ENCODE data around the gene RAF1. TPM values are rescaled to one million over a fixed set of nuclear protein-coding genes. Genes with fewer than 3 reads are reported as not detected.

RAF1 gene
- total and polyA plus RNA-seq, 2 of the 8 experiments (the other 6 are each of a cell fraction or from before 2014, with no cell fraction given): 103 to 118 TPM

DNA sequence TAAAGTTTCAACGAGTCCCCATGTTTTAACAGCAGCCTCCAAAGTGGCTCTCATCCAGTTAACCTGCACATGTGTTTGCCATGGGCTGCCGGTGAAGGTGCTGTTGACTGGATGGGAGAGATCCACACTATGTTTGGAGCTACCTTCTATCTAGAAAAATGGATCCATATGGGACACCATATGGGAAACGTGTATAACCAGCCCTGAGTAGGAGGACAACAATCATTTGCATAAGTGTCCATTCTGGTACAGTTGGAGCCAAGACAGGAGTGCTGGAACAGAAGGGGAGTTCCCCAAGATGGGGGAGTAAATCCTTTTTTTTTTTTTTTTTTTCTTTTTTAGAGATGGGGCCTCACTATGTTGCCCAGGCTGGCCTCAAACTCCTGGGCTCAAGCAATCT is 70.4 kb downstream of the RAF1 start:
- Histone ChIP-seq H3K36me3 (ENCODE audit: control insufficient read depth in 2 of 4, insufficient read depth in 4 of 4, low read length in 3 of 4) (peaks cover 11 to 65% (median 44%) of the 10 kb centered on the region in 4 experiments; a peak in 7 of 8 replicates), H3K79me2 (ENCODE audit: control insufficient read depth in 1 of 2, insufficient read depth in 2 of 2, low read length in 2 of 2) (no peaks in the 10 kb centered on the region), H2BK20ac (ENCODE audit: low read length) (no peak overlapping the region), H3K9me3 (ENCODE audit: insufficient read depth in 2 of 2, low read depth in 1 of 2, low read length in 1 of 2) (no peaks in the 10 kb centered on the region), H2AK5ac (ENCODE audit: low read depth, low read length) (no peak overlapping the region), H3K27ac (ENCODE audit: low read depth, low read length) (no peak overlapping the region), H3K56ac (replicated peaks; ENCODE audit: insufficient read length, low read depth, low read length) (no peak overlapping the region), H3K4me3 (ENCODE audit: extremely low read depth in 1 of 4, insufficient read depth in 2 of 4, low read depth in 3 of 4, low read length in 4 of 4) (no peak overlapping the region), H2BK12ac (ENCODE audit: low read depth, low read length) (no peak overlapping the region), H3K9ac (replicated peaks in 1 of 4; ENCODE audit: extremely low read depth in 1 of 4, low read depth in 3 of 4, low read length in 3 of 4) (no peak overlapping the region), H3K4ac (replicated peaks; ENCODE audit: insufficient read length, low read depth, low read length) (no peak overlapping the region), H2BK15ac (ENCODE audit: low read length) (no peak overlapping the region), H3K4me2 (ENCODE audit: insufficient read depth in 1 of 2, low read depth in 2 of 2, low read length in 2 of 2) (no peak overlapping the region), H3K23ac (ENCODE audit: insufficient read length) (no peak overlapping the region), H4K20me1 (replicated peaks in 1 of 2; ENCODE audit: control insufficient read depth in 1 of 2, insufficient read depth in 2 of 2, low read length in 2 of 2) (peaks cover 0 to 5% of the 10 kb centered on the region in 2 experiments), H4K91ac (replicated peaks; ENCODE audit: insufficient read length, low read length) (no peak overlapping the region), H3K18ac (ENCODE audit: extremely low read depth, low read length) (no peak overlapping the region), H2BK120ac (replicated peaks; ENCODE audit: low read depth, low read length) (no peak overlapping the region), H3K79me1 (ENCODE audit: low read depth, low read length) (no peaks in the 10 kb centered on the region; the same call in 1 of the 2 replicates), H2AFZ (ENCODE audit: low read length) (no peak overlapping the region), H3K4me1 (replicated peaks in 1 of 4; ENCODE audit: control insufficient read depth in 3 of 4, insufficient read depth in 4 of 4, low read length in 3 of 4) (no peaks in the 10 kb centered on the region), H3K23me2 (ENCODE audit: low read depth, low read length) (no peaks in the 10 kb centered on the region), H2BK5ac (ENCODE audit: low read depth, low read length) (no peak overlapping the region), H3K14ac (ENCODE audit: insufficient read length) (no peak overlapping the region), H4K8ac (ENCODE audit: extremely low read depth, insufficient read depth, low read length) (no peak overlapping the region), H3K27me3 (replicated peaks in 1 of 4; ENCODE audit: control insufficient read depth in 3 of 4, extremely low read depth in 1 of 4, insufficient read depth in 3 of 4, low read length in 3 of 4) (no peaks in the 10 kb centered on the region), H4K5ac (ENCODE audit: insufficient read length, low read depth, low read length) (no peak overlapping the region)
- POLR2A ChIA-PET (ENCODE audit: partially characterized antibody): interaction anchor here (0.9 to 1.1 kb wide), 2 partner anchors 10 to 15 kb away, joined by 3 to 4 read pairs; no protein-coding TSS in a partner anchor
- no peak for DNase-seq (ENCODE audit: low read depth in 1 of 2, low spot score in 2 of 2)
- FAIRE-seq: no peak
- 94% methylated on average over 3 of the region's 3 CpGs; no CpG with 5 or more reads in 1 of the 2 experiments for WGBS, 2 experiments (ENCODE audit: extremely low coverage in 1 of 2, insufficient coverage in 1 of 2, insufficient read length in 1 of 2, insufficient replicate concordance in 2 of 2, low coverage in 1 of 2, low lambda C conversion rate in 2 of 2, missing lambda C conversion rate in 1 of 2)
- no peak for TF ChIP-seq FOSL1 (IDR thresholded peaks at IDR 0.05; ENCODE audit: insufficient read depth, low read depth, low read length)
- TF ChIP-seq MAFK (IDR thresholded peaks at IDR 0.05; ENCODE audit: low read depth, low read length): no peak
- TF ChIP-seq, protein P1, sequence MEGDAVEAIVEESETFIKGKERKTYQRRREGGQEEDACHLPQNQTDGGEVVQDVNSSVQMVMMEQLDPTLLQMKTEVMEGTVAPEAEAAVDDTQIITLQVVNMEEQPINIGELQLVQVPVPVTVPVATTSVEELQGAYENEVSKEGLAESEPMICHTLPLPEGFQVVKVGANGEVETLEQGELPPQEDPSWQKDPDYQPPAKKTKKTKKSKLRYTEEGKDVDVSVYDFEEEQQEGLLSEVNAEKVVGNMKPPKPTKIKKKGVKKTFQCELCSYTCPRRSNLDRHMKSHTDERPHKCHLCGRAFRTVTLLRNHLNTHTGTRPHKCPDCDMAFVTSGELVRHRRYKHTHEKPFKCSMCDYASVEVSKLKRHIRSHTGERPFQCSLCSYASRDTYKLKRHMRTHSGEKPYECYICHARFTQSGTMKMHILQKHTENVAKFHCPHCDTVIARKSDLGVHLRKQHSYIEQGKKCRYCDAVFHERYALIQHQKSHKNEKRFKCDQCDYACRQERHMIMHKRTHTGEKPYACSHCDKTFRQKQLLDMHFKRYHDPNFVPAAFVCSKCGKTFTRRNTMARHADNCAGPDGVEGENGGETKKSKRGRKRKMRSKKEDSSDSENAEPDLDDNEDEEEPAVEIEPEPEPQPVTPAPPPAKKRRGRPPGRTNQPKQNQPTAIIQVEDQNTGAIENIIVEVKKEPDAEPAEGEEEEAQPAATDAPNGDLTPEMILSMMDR (IDR thresholded peaks at IDR 0.05; ENCODE audit: control extremely low read depth in 1 of 3, insufficient read depth in 1 of 3, low read depth in 1 of 3, low read length in 3 of 3): no peak
- TF ChIP-seq JUN (IDR thresholded peaks at IDR 0.05; ENCODE audit: low read depth, low read length): no peak
- TF ChIP-seq, protein P2, sequence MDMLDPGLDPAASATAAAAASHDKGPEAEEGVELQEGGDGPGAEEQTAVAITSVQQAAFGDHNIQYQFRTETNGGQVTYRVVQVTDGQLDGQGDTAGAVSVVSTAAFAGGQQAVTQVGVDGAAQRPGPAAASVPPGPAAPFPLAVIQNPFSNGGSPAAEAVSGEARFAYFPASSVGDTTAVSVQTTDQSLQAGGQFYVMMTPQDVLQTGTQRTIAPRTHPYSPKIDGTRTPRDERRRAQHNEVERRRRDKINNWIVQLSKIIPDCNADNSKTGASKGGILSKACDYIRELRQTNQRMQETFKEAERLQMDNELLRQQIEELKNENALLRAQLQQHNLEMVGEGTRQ (IDR thresholded peaks at IDR 0.05; ENCODE audit: low read length): no peak
- no peak for TF ChIP-seq SIRT6 (IDR thresholded peaks at IDR 0.05; ENCODE audit: low read length)
- CTCF ChIA-PET (ENCODE audit: partially characterized antibody): no interaction called here
